Heart right ventricle (tissue), 16 donors: ENCODE results near the gene BCDIN3D. TPM values are rescaled to one million over a fixed set of nuclear protein-coding genes. Genes with fewer than 3 reads are reported as not detected.

ENCODE experiments used
- ATAC-seq, 8 donors: fragments of 200-7000 bp; cut with Tn5 transposase; one replicate each; pipeline ENCODE4 v1.9.1; 2020; ENCODE audit warnings: mild to moderate bottlenecking in 8 of 8, moderate library complexity in 8 of 8, moderate number of reproducible peaks in 1 of 8
- DNase-seq, 2 donors: peaks; one replicate each; pipeline ENCODE4 v3.0.0-alpha.2; 2020
- H3K27ac ChIP-seq, 10 donors: fragments of 200-600 bp; sonication (generic) in 2 of 10; one replicate each; pipeline versions ENCODE4 v1.5.0 to v1.8.0; 2020 to 2022; ENCODE audit warnings: mild to moderate bottlenecking in 3 of 10
- H3K27me3 ChIP-seq, 7 donors: fragments of 200-600 bp; one replicate each; pipeline ENCODE4 v1.8.0; 2021 to 2022; ENCODE audit warnings: mild to moderate bottlenecking in 2 of 7
- H3K36me3 ChIP-seq, 9 donors: fragments of 200-600 bp; sonication (generic) in 1 of 9; one replicate each; pipeline versions ENCODE4 v1.5.0 to v1.8.0; 2020 to 2022; ENCODE audit warnings: mild to moderate bottlenecking in 2 of 9
- H3K4me1 ChIP-seq, 9 donors: fragments of 200-600 bp; sonication (generic) in 1 of 9; one replicate each; pipeline versions ENCODE4 v1.5.0 to v1.8.0; 2020 to 2022; ENCODE audit warnings: mild to moderate bottlenecking in 4 of 9
- H3K4me3 ChIP-seq, 10 donors: fragments of 200-600 bp; sonication (generic) in 2 of 10; one replicate each; pipeline versions ENCODE4 v1.5.0 to v1.8.0; 2020 to 2022; ENCODE audit warnings: mild to moderate bottlenecking in 7 of 10, moderate library complexity in 2 of 10
- H3K9me3 ChIP-seq, 11 donors: fragments of 200-600 bp in 10 of 11; sonication (generic) in 2 of 11; one replicate each; pipeline versions ENCODE4 v1.5.0 to v1.8.0; 2013 to 2022; ENCODE audit warnings: mild to moderate bottlenecking in 2 of 11, control low read depth in 1 of 11, moderate library complexity in 1 of 11
- WGBS, 2 donors: extraction: QIAGEN DNeasy Blood & Tissue Kit; methylation state at CpG; one replicate each; pipeline ENCODE4 v1.1.7; 2013; ENCODE audit warnings: inconsistent platforms in 1 of 2; 5-methylcytosine and 5-hydroxymethylcytosine counted together
- intact Hi-C, 10 donors: fragments of 100-400 bp; cut with DNase I; formaldehyde crosslinking; loops; one replicate each; pipeline versions ENCODE4 v1.11.1 to v1.14.2; 2022
- polyA plus RNA-seq, 2 donors: library from polyadenylated mRNA; stranded (reverse); fragments of 200-250 nt; gene quantifications; one replicate each; pipeline ENCODE4 v1.2.3, GENCODE V29; 2013
- total RNA-seq, 10 donors: library from RNA; stranded (reverse); fragmentation: NEBNext Ultra II Directional in 3 of 10; extraction: Animal tissue kit (Norgen Biotek cat#: 25700) in 3 of 10; gene quantifications; one replicate each; pipeline versions ENCODE4 v1.2.1 to v1.2.4, GENCODE V29; 2021 to 2023
- TF ChIP-seq, protein P1 (sequence below), 9 donors: fragments of 200-600 bp; sonication (generic) in 2 of 9; IDR thresholded peaks; one replicate each; pipeline versions ENCODE4 v1.5.0 to v1.8.0; 2021 to 2022; ENCODE audit warnings: antibody characterized with exemption in 9 of 9, mild to moderate bottlenecking in 5 of 9, moderate library complexity in 1 of 9
- donor health status: Arrhythmogenic right ventricular cardiomyopathy.
- donor health status: ischemic (EF 13 %, LVEDD 7.1; RV severe dilation, severe dysfunction).
- donor health status: healthy with polysubstance abuse.
- donor health status: DM: no; HTN: yes; CAD: no.
- donor health status: DM: no; HTN: no; CAD: no.
- donor health status: ischemic (EF 25% LVEDD 6.9; RV normal size, moderate dysfunction).
- donor health status: ischemic (EF 25% LVEDD 5.7; RV mildly dilated, moderate dysfunction).
- donor health status: healthy.
- donor health status: DM: yes; HTN: yes; CAD: no.
- donor health status: Ischemic cardiomyopathy.
- donor health status: ischemic (EF 35%, LVEDD 5.7; RV mildly dilated, moderate dysfunction).
- donor health status: nonischemic (EF 11% LVEDD 7.7; RV severe dilation, severe dysfunction).
- donor health status: DM: yes; HTN: yes; CAD: no.
- donor health status: PGD.
- donor health status: ischemic (EF 29% LVEDD 5.4; RV normal size, mild dysfunction).
- donor health status: nonischemic (EF 23%, LVEDD 6.1; RV moderate dilation, normal function).

Gene BCDIN3D
- total and polyA plus RNA-seq, 12 donors: 1.1 to 3.9 (median 2.1) TPM

DNA sequence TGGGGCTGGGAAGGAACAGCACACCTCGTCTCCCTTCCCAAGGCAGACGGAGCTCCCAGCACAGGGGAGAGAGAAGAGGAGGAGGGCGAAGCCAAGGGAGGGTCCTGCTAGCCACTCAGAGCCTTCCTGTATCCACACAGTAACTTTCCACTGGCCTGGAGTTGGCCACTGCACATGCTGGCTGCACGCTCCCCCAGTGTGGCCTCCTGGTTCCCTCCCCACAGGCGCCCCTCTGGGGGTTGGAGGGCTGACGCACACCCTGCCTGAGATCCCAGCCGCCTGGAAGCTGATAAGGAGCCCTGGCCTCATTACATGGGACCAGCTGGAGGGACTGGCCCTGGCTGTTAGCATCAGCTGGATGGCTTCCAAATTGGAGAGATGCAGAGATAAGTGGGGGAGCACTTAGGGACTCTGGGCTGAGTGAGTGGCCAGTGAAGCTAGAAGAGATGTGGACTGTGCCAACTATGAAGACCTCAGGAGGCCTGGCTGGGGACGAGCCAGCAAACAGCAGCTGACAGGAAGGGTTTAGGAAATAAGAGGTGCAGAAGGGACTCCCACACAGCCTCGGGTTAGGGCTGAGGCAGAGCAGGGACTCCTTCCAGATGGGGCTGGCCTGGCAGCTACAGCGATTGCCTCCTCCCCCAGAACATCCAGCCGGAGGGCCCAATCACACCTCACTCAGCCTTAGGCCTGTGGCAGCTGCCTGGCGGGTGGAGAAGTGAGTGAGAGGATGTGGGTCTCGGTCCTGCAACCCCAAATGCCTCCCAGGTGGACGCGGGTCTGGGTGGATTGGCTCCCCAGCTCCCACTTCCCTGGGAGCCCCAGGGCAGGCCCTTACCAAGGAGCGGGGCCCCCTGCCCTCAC, 26.3 kb upstream of the BCDIN3D start:
- peaks cover 0 to 15% (median 6%) of the 10 kb centered on the region in 7 donors for H3K27me3 ChIP-seq
- intact Hi-C loops: loop anchor here (2.0 to 10.0 kb wide), 10 partner anchors 73 to 203 kb away; partner anchors contain the start of genes ASIC1 (in 8 of the 10) and AQP2 (in 1 of the 10)
- H3K36me3 ChIP-seq: no peaks in the 10 kb centered on the region
- 8 to 12% methylated on average over 16 of the region's 16 CpGs for WGBS, 2 donors
- H3K27ac ChIP-seq: peak overlapping the region in 9 of 10 donors; percentile 58 to 85 (median 72)
- peaks cover 22 to 52% (median 32%) of the 10 kb centered on the region in 9 donors for H3K4me1 ChIP-seq
- no peaks in the 10 kb centered on the region for H3K9me3 ChIP-seq
- H3K4me3 ChIP-seq: no peak overlapping the region
- DNase-seq (peak; percentile 92 to 94), ATAC-seq (peak; percentile 90 to 97 (median 94))
- TF ChIP-seq, protein P1, sequence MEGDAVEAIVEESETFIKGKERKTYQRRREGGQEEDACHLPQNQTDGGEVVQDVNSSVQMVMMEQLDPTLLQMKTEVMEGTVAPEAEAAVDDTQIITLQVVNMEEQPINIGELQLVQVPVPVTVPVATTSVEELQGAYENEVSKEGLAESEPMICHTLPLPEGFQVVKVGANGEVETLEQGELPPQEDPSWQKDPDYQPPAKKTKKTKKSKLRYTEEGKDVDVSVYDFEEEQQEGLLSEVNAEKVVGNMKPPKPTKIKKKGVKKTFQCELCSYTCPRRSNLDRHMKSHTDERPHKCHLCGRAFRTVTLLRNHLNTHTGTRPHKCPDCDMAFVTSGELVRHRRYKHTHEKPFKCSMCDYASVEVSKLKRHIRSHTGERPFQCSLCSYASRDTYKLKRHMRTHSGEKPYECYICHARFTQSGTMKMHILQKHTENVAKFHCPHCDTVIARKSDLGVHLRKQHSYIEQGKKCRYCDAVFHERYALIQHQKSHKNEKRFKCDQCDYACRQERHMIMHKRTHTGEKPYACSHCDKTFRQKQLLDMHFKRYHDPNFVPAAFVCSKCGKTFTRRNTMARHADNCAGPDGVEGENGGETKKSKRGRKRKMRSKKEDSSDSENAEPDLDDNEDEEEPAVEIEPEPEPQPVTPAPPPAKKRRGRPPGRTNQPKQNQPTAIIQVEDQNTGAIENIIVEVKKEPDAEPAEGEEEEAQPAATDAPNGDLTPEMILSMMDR (IDR thresholded peaks at IDR 0.05): no peak

DNA sequence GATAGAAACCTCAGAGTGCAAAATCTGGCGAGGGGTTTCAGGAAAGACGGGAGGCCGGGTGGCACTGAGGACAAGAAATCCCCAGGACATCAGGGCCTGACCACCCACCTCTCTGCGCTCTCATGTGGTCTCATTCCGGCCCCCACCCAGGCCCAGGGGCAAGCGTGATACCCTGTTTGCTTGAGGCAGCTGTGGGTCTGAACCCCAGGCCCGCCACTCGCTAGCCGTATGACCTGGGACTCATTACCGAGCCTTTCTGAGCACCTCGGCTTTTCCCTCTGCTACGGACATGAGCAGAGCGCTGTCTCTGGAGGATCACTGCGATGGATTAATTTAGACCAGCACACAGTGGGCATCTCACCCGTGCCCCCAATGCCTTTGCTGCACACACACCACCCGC, 25.5 kb upstream of the BCDIN3D start:
- DNase-seq (no peak), ATAC-seq (peak in 1 of 8 donors; percentile 2)
- 58 to 62% methylated on average over 16 of the region's 16 CpGs for WGBS, 2 donors
- Histone ChIP-seq H3K4me3 (no peak overlapping the region), H3K27ac (peak overlapping the region in 9 of 10 donors; percentile 34 to 85 (median 67)), H3K36me3 (no peaks in the 10 kb centered on the region), H3K27me3 (peaks cover 0 to 15% (median 6%) of the 10 kb centered on the region in 7 donors), H3K9me3 (no peaks in the 10 kb centered on the region), H3K4me1 (peaks cover 22 to 50% (median 32%) of the 10 kb centered on the region in 9 donors)
- intact Hi-C loops: loop anchor here (2.0 to 10.0 kb wide), 10 partner anchors 74 to 204 kb away; partner anchors contain the start of genes ASIC1 (in 8 of the 10) and AQP2 (in 1 of the 10)
- TF ChIP-seq, protein P1 (IDR thresholded peaks at IDR 0.05): no peak

DNA sequence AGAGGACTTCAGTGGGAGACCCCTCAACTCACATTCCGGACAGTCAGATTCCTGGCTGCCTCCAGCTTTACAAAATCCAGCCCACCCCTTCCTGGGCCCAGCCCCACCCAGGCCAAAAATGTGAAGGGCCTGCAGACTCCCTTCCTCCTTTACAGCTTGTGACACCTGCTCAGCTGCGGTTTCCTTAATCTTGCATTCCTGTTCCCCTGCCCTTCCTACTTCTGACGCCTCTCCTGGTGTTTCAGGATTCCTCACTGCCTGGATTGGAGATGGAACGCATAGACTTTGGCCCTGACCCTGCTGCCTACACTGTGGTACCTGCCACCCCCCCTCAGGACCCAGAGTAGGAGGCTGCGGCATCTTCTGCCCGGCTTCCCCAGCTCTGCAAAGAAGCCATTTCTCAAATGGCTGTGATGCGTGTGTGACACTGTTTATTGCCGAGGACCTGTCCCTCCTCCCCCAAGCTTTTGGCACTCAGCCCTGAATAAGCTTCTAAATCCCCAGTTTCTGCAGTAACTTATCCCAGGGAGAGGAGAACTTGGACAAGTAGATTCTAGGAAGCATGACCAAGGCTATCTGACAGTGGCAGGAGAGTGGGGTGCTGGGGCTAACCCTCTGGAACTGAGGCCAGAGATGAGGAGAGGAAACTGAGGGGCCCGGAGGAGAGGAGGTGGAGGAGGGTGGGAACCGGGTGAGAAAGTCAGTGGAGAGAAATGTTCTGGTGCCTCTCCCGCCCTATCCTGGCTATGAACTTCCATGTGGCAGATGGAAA, 24.9 kb upstream of the BCDIN3D start:
- no peak for DNase-seq
- 35 to 36% methylated on average over 11 of the region's 11 CpGs for WGBS, 2 donors
- H3K27ac ChIP-seq: peak overlapping the region in 9 of 10 donors; percentile 34 to 85 (median 67)
- TF ChIP-seq, protein P1 (IDR thresholded peaks at IDR 0.05): no peak
- H3K4me1 ChIP-seq: peaks cover 22 to 43% (median 32%) of the 10 kb centered on the region in 9 donors
- H3K36me3 ChIP-seq: no peaks in the 10 kb centered on the region
- intact Hi-C loops: loop anchor here (1.0 to 10.0 kb wide), 12 partner anchors 75 to 205 kb away; partner anchors contain the start of genes ASIC1 (in 8 of the 10) and AQP2 (in 1 of the 10)
- peaks cover 0 to 15% (median 6%) of the 10 kb centered on the region in 7 donors for H3K27me3 ChIP-seq
- H3K4me3 ChIP-seq: no peak overlapping the region
- no peaks in the 10 kb centered on the region for H3K9me3 ChIP-seq
- ATAC-seq: no peak
